ENCODE measurements around the gene DNAJB8. TPM values are rescaled to one million over a fixed set of nuclear protein-coding genes. Genes with fewer than 3 reads are reported as not detected.

Gene DNAJB8
- total RNA-seq, 2 experiments from 2014 or later: not detected

DNA sequence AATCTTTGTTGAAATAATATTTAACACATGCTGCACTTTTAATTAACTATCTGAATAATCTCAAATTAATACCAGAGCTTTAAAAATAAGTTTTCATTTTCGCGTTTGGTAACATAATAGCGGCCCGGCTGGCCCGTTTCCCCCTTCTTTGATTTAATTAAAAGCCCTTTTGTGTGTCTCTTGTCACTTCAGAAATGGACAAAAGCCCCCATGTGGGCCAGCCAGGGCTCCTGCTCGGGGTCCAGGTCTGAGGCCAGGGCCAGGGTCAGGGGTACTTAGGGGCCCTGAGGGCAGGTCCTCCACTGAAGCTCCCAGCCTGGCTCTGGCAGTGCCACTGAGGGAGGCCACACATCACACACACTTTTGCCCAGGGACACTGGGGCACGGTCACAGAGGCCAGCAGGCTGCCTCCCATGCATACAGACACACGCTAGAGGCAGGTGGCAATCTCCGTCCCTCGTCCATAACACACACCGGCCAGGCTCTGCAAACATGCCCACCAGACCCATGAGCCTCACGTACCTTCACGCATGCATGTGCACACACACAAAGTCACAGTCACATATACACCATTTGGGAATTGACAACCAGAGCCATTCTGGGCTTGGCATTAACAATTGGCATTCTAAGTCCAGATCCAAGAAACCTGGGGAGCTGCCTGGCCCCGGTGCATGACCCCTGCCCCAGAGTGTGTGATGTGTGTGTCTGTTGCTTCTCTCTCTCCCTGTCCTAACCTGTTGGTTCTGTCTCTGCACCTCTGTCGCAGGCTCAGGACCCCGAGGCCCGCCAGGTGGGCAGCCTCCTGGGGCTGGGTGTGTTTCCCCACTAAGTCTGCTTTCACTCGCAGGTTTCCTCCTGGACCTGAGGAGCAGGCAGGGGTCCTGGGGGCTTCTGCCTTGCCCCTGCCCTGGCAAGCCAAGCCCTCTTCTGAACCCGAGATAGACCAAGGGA, 38.5 kb downstream of the DNAJB8 start:
- Histone ChIP-seq H3K4me1 (ENCODE audit: insufficient read depth, low read length, poor library complexity, severe bottlenecking) (no peaks in the 10 kb centered on the region), H3K36me3 (ENCODE audit: insufficient read depth, low read length) (no peaks in the 10 kb centered on the region), H3K9me3 (ENCODE audit: low read length) (no peaks in the 10 kb centered on the region), H3K9me2 (ENCODE audit: insufficient read depth, low read length) (no peaks in the 10 kb centered on the region), H3K4me3 (ENCODE audit: low read depth, low read length, poor library complexity, severe bottlenecking) (no peak overlapping the region), H4K20me1 (ENCODE audit: insufficient read depth, low read length) (no peaks in the 10 kb centered on the region), H3K79me2 (ENCODE audit: insufficient read depth, low read depth, low read length) (no peaks in the 10 kb centered on the region), H3K27ac (ENCODE audit: low read depth, low read length, poor library complexity, severe bottlenecking) (no peak overlapping the region), H2AFZ (ENCODE audit: low read length) (no peak overlapping the region), H3K4me2 (ENCODE audit: low read length) (no peak overlapping the region)
- BruUV-seq (replicated peaks): no TSS peak
- ChIA-PET CTCF (ENCODE audit: unreplicated experiment) (no interaction called here), POLR2A (interaction anchor here (0.6 kb wide), 1 partner anchor 48 kb away, joined by 3 read pairs; no protein-coding TSS in a partner anchor)
- DNase-seq (ENCODE audit: low spot score): no peak
- intact Hi-C loops (cut with micrococcal nuclease; ENCODE audit: unreplicated experiment): loop anchor here (5.0 kb wide), 1 partner anchor 179 kb away; no protein-coding TSS in a partner anchor
- TF ChIP-seq, protein P1, sequence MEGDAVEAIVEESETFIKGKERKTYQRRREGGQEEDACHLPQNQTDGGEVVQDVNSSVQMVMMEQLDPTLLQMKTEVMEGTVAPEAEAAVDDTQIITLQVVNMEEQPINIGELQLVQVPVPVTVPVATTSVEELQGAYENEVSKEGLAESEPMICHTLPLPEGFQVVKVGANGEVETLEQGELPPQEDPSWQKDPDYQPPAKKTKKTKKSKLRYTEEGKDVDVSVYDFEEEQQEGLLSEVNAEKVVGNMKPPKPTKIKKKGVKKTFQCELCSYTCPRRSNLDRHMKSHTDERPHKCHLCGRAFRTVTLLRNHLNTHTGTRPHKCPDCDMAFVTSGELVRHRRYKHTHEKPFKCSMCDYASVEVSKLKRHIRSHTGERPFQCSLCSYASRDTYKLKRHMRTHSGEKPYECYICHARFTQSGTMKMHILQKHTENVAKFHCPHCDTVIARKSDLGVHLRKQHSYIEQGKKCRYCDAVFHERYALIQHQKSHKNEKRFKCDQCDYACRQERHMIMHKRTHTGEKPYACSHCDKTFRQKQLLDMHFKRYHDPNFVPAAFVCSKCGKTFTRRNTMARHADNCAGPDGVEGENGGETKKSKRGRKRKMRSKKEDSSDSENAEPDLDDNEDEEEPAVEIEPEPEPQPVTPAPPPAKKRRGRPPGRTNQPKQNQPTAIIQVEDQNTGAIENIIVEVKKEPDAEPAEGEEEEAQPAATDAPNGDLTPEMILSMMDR (conservative IDR thresholded peaks at IDR 0.05; ENCODE audit: low read length): no peak
- TF ChIP-seq EZH2phosphoT487 (IDR thresholded peaks at IDR 0.05; ENCODE audit: borderline replicate concordance, low read depth, low read length): no peak

DNA sequence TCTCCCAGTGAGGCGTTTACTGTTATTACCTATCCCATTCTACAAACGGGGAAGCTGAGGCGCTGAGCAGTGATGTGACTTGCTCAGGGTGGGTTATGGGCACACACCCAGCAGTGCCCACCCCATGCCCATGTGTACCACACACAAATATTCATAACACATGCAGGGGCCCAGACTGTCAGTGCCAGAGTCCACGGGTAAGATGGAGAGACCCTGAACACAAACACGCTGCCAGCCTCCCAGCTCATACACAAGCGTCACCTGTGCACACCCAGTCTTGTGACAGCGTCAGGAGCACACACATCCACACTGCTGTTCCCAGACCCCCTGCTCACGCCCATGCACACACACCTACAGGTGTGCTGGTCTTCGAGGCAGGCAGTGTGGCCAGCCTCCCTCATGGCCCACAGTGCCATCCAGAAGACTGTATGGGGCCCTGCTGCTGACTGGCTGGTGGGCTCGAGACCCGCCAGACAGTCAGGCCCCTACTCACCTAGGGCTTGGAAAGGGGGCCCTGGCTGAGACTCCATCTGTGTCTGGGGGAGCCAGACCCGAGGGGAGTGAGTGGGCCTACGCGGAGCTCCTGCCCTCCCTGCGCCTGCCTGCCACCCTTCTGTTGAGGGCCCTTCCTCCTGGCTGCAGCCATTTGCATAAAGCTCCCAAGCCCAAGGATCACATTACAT, 39.4 kb downstream of the DNAJB8 start:
- ChIA-PET CTCF (ENCODE audit: unreplicated experiment) (no interaction called here), POLR2A (interaction anchor here (0.6 kb wide), 2 partner anchors 49 to 1026 kb away, joined by 3 to 4 read pairs; no protein-coding TSS in a partner anchor)
- no peak overlapping the region for H3K27ac ChIP-seq (ENCODE audit: low read depth, low read length, poor library complexity, severe bottlenecking)
- no peaks in the 10 kb centered on the region for H3K36me3 ChIP-seq (ENCODE audit: insufficient read depth, low read length)
- no TSS peak for BruUV-seq (replicated peaks)
- H3K9me2 ChIP-seq (ENCODE audit: insufficient read depth, low read length): no peaks in the 10 kb centered on the region
- no peak overlapping the region for H3K4me3 ChIP-seq (ENCODE audit: low read depth, low read length, poor library complexity, severe bottlenecking)
- no peak overlapping the region for H3K4me2 ChIP-seq (ENCODE audit: low read length)
- TF ChIP-seq, protein P1 (conservative IDR thresholded peaks at IDR 0.05; ENCODE audit: low read length): no peak
- no peak for TF ChIP-seq EZH2phosphoT487 (IDR thresholded peaks at IDR 0.05; ENCODE audit: borderline replicate concordance, low read depth, low read length)
- H3K4me1 ChIP-seq (ENCODE audit: insufficient read depth, low read length, poor library complexity, severe bottlenecking): no peaks in the 10 kb centered on the region
- no peaks in the 10 kb centered on the region for H3K79me2 ChIP-seq (ENCODE audit: insufficient read depth, low read depth, low read length)
- no peak overlapping the region for H2AFZ ChIP-seq (ENCODE audit: low read length)
- no peak for DNase-seq (ENCODE audit: low spot score)
- H3K9me3 ChIP-seq (ENCODE audit: low read length): no peaks in the 10 kb centered on the region
- intact Hi-C loops (cut with micrococcal nuclease; ENCODE audit: unreplicated experiment): loop anchor here (5.0 kb wide), 1 partner anchor 180 kb away; no protein-coding TSS in a partner anchor
- H4K20me1 ChIP-seq (ENCODE audit: insufficient read depth, low read length): no peaks in the 10 kb centered on the region
